ENCODE results near the gene ENOX1.

ENOX1 gene

GRCh38 chr13:43301346-43301969 lies 485.3 kb downstream of the ENOX1 start:
- no peak for DNase-seq

GRCh38 chr13:43300865-43301264 lies 485.9 kb downstream of the ENOX1 start:
- DNase-seq: no peak

GRCh38 chr13:43299374-43299773 lies 487.4 kb downstream of the ENOX1 start:
- DNase-seq: no peak

GRCh38 chr13:43298816-43299215 lies 488.0 kb downstream of the ENOX1 start:
- DNase-seq: no peak

- DNase-seq: no peak
Observed at GRCh38 chr13:43297967-43298678, 488.6 kb downstream of the ENOX1 start.

GRCh38 chr13:43295825-43296564 lies 490.8 kb downstream of the ENOX1 start:
- no peak for DNase-seq

GRCh38 chr13:43295321-43295720 lies 491.5 kb downstream of the ENOX1 start:
- no peak for DNase-seq

- DNase-seq: no peak
Observed at GRCh38 chr13:43294412-43294811, 492.4 kb downstream of the ENOX1 start.

- DNase-seq: no peak
Observed at GRCh38 chr13:43293986-43294385, 492.8 kb downstream of the ENOX1 start.

- no peak for DNase-seq
Observed at GRCh38 chr13:43293561-43293960, 493.2 kb downstream of the ENOX1 start.

- no peak for DNase-seq
Observed at GRCh38 chr13:43293008-43293407, 493.8 kb downstream of the ENOX1 start.

- DNase-seq: no peak
Observed at GRCh38 chr13:43291287-43292060, 495.3 kb downstream of the ENOX1 start.

- no peak for DNase-seq
Observed at GRCh38 chr13:43289470-43290255, 497.1 kb downstream of the ENOX1 start.

- no peak for DNase-seq
Observed at GRCh38 chr13:43286751-43287150, 500.0 kb downstream of the ENOX1 start.

- DNase-seq: no peak
Observed at GRCh38 chr13:43285933-43286597, 500.7 kb downstream of the ENOX1 start.

GRCh38 chr13:43284162-43284561 lies 502.6 kb downstream of the ENOX1 start:
- DNase-seq: no peak

GRCh38 chr13:43279696-43280095 lies 507.1 kb downstream of the ENOX1 start:
- no peak for DNase-seq

- DNase-seq: no peak
Observed at GRCh38 chr13:43278127-43278526, 508.6 kb downstream of the ENOX1 start.

- no peak for DNase-seq
Observed at GRCh38 chr13:43277142-43277541, 509.6 kb downstream of the ENOX1 start.

GRCh38 chr13:43274881-43275280 lies 511.9 kb downstream of the ENOX1 start:
- DNase-seq: no peak

- no peak for DNase-seq
Observed at GRCh38 chr13:43273362-43273761, 513.4 kb downstream of the ENOX1 start.

- DNase-seq: no peak
Observed at GRCh38 chr13:43272851-43273250, 513.9 kb downstream of the ENOX1 start.

All from effector CD8-positive, alpha-beta T cell (primary cell).